HAP-1 (cell line): Measurements from ENCODE around the gene TACC2.

Source experiments
- DNase-seq, 2 experiments: peaks; one replicate each; pipeline ENCODE4 v3.0.0-alpha.2; 2016 to 2020; ENCODE audit warnings: low spot score in 2 of 2
- H3K27me3 ChIP-seq: fragments of 250-450 bp; sonication (Bioruptor Pico); 2 replicates; pipeline ENCODE4 v1.5.1; 2020; ENCODE audit warnings: low read depth, mild to moderate bottlenecking, moderate library complexity
- H3K36me3 ChIP-seq: fragments of 250-450 bp; sonication (Bioruptor Pico); replicated peaks from 2 replicates; pipeline ENCODE4 v1.5.1; 2020; ENCODE audit warnings: mild to moderate bottlenecking
- H3K4me1 ChIP-seq: fragments of 250-450 bp; sonication (Bioruptor Pico); 2 replicates; pipeline ENCODE4 v1.5.1; 2020; ENCODE audit warnings: mild to moderate bottlenecking
- H3K4me3 ChIP-seq: fragments of 250-450 bp; sonication (Bioruptor Pico); 2 replicates; pipeline ENCODE4 v1.5.1; 2020; ENCODE audit warnings: mild to moderate bottlenecking, moderate library complexity
- H3K9me3 ChIP-seq: fragments of 250-450 bp; sonication (Bioruptor Pico); 2 replicates; pipeline ENCODE4 v1.5.1; 2020; ENCODE audit warnings: mild to moderate bottlenecking, moderate library complexity
- in situ Hi-C: fragments of 300-500 bp; cut with MboI; formaldehyde crosslinking; loops from 3 replicates; pipeline ENCODE4 v1.14.3; 2020; ENCODE audit warnings: low sequenced_read_pairs, inconsistent platforms, mixed read lengths

TACC2 gene

DNA sequence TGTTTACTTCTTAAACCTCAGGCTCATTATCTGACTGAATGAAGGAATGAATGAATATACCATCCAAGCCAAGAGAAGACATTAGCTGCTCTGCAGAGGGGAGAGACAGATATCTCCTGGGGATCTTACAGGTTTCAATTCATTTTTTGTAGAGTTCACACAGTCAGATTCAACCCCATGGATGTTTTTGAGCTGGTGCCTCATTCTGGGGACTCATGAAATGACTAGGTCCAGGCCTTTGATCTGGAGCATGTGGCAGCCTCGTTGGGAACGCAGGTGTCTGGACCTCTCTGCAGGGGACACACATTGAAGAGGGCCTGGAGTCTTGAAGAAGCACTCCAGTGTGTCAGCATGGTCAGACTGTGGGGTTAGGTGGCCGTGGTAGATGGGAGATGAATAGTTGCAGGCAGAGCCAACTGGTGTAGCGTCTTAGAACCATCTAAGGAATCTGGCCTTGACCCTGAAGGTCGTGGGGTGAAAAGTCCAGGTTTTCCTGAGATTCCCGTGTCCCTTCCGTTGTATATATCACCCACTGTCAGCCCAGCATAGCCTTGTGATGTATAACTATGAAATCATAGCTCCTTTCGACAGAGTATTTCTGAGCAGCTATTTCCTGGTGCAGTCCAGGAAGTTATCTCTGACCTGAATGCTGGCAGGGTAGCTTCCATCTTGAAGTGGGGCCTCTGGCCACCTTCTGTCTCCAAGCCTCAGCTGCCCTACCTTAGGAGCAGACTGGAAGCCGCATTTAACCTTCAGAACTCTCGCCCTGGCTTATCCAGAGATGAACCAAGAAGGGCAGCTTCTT, 304.4 kb downstream of the TACC2 start:
- H3K9me3 ChIP-seq, result no peaks in the 10 kb centered on the region
- no peaks in the 10 kb centered on the region for H3K4me1 ChIP-seq
- H3K36me3 ChIP-seq, result no peaks in the 10 kb centered on the region
- DNase-seq, result no peak
- H3K27me3 ChIP-seq, result no peaks in the 10 kb centered on the region
- H3K4me3 ChIP-seq, result no peak overlapping the region
- in situ Hi-C loops, result loop anchor here (10.0 kb wide), 1 partner anchor 141 kb away; no protein-coding TSS in a partner anchor

GRCh38 chr10:122293961-122294380, 305.0 kb downstream of the TACC2 start:
- no peaks in the 10 kb centered on the region for H3K9me3 ChIP-seq
- no peaks in the 10 kb centered on the region for H3K36me3 ChIP-seq
- no peaks in the 10 kb centered on the region for H3K4me1 ChIP-seq
- no peak overlapping the region for H3K4me3 ChIP-seq
- in situ Hi-C loops, result loop anchor here (10.0 kb wide), 1 partner anchor 141 kb away; no protein-coding TSS in a partner anchor
- H3K27me3 ChIP-seq, result no peaks in the 10 kb centered on the region
- no peak for DNase-seq

- Histone ChIP-seq H3K27me3 (no peaks in the 10 kb centered on the region), H3K36me3 (no peaks in the 10 kb centered on the region), H3K9me3 (no peaks in the 10 kb centered on the region), H3K4me1 (no peaks in the 10 kb centered on the region), H3K4me3 (no peak overlapping the region)
- in situ Hi-C loops, result loop anchor here (5.0 to 10.0 kb wide), 2 partner anchors 140 to 273 kb away; no protein-coding TSS in a partner anchor
- DNase-seq, result no peak
Observed at GRCh38 chr10:122294511-122295450, 305.8 kb downstream of the TACC2 start.

- no peak for DNase-seq
- Histone ChIP-seq H3K4me3 (no peak overlapping the region), H3K9me3 (no peaks in the 10 kb centered on the region), H3K27me3 (no peaks in the 10 kb centered on the region), H3K4me1 (no peaks in the 10 kb centered on the region), H3K36me3 (no peaks in the 10 kb centered on the region)
- in situ Hi-C loops, result loop anchor here (5.0 to 10.0 kb wide), 2 partner anchors 139 to 272 kb away; no protein-coding TSS in a partner anchor
Observed at GRCh38 chr10:122295451-122295809, 306.5 kb downstream of the TACC2 start.

- no peak for DNase-seq
- no peaks in the 10 kb centered on the region for H3K4me1 ChIP-seq
- H3K9me3 ChIP-seq, result no peaks in the 10 kb centered on the region
- in situ Hi-C loops, result loop anchor here (5.0 to 10.0 kb wide), 2 partner anchors 138 to 271 kb away; no protein-coding TSS in a partner anchor
- no peak overlapping the region for H3K4me3 ChIP-seq
- H3K36me3 ChIP-seq, result no peaks in the 10 kb centered on the region
- H3K27me3 ChIP-seq, result no peaks in the 10 kb centered on the region
Observed at GRCh38 chr10:122296363-122297120, 307.6 kb downstream of the TACC2 start.

DNA sequence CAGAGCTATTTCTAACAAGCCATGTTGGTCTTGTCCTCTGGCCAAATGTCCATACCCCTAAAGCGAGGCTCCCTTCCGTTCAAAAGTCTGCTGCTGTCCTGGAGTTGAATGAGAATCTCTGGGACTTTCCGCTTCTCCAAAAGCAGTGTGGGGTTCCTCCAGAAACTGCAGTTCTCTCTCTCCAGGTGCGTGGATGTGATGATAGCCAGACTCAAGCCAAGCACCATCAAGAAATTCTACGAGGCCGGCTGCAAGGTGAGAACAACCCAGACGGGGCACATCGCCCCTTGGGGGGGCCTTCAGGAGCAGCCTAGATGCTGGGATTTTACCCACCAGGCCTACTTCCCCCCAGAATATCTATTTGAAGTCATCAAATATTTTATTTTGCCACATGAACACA, 308.6 kb downstream of the TACC2 start:
- no peak for DNase-seq
- in situ Hi-C loops, result loop anchor here (5.0 to 10.0 kb wide), 2 partner anchors 137 to 270 kb away; no protein-coding TSS in a partner anchor
- Histone ChIP-seq H3K27me3 (no peaks in the 10 kb centered on the region), H3K36me3 (no peaks in the 10 kb centered on the region), H3K4me3 (no peak overlapping the region), H3K9me3 (no peaks in the 10 kb centered on the region), H3K4me1 (no peaks in the 10 kb centered on the region)

- H3K9me3 ChIP-seq, result no peaks in the 10 kb centered on the region
Observed at GRCh38 chr10:122298206-122298597, 309.2 kb downstream of the TACC2 start.

GRCh38 chr10:122298598-122299301, 309.8 kb downstream of the TACC2 start:
- no peaks in the 10 kb centered on the region for H3K27me3 ChIP-seq
- no peaks in the 10 kb centered on the region for H3K36me3 ChIP-seq
- DNase-seq, result peak; percentile 70 to 80
- in situ Hi-C loops, result loop anchor here (5.0 to 10.0 kb wide), 2 partner anchors 136 to 269 kb away; no protein-coding TSS in a partner anchor
- no peaks in the 10 kb centered on the region for H3K9me3 ChIP-seq
- 0 out of 2 replicates have a peak overlapping the region, but pooled peaks have one; percentile 6 for H3K4me3 ChIP-seq
- no peaks in the 10 kb centered on the region for H3K4me1 ChIP-seq

More at GRCh38 chr10:122298206-122298597, 309.2 kb downstream of the TACC2 start:
- no peak for DNase-seq
- Histone ChIP-seq H3K36me3 (no peaks in the 10 kb centered on the region), H3K4me1 (no peaks in the 10 kb centered on the region), H3K4me3 (no peak overlapping the region), H3K27me3 (no peaks in the 10 kb centered on the region)
- in situ Hi-C loops, result loop anchor here (5.0 to 10.0 kb wide), 2 partner anchors 137 to 269 kb away; no protein-coding TSS in a partner anchor

GRCh38 chr10:122299423-122300075, 310.6 kb downstream of the TACC2 start:
- Histone ChIP-seq H3K27me3 (no peaks in the 10 kb centered on the region), H3K4me1 (no peaks in the 10 kb centered on the region), H3K4me3 (no peak overlapping the region), H3K36me3 (no peaks in the 10 kb centered on the region), H3K9me3 (no peaks in the 10 kb centered on the region)
- DNase-seq, result no peak
- in situ Hi-C loops, result loop anchor here (5.0 to 10.0 kb wide), 2 partner anchors 135 to 268 kb away; no protein-coding TSS in a partner anchor

DNA sequence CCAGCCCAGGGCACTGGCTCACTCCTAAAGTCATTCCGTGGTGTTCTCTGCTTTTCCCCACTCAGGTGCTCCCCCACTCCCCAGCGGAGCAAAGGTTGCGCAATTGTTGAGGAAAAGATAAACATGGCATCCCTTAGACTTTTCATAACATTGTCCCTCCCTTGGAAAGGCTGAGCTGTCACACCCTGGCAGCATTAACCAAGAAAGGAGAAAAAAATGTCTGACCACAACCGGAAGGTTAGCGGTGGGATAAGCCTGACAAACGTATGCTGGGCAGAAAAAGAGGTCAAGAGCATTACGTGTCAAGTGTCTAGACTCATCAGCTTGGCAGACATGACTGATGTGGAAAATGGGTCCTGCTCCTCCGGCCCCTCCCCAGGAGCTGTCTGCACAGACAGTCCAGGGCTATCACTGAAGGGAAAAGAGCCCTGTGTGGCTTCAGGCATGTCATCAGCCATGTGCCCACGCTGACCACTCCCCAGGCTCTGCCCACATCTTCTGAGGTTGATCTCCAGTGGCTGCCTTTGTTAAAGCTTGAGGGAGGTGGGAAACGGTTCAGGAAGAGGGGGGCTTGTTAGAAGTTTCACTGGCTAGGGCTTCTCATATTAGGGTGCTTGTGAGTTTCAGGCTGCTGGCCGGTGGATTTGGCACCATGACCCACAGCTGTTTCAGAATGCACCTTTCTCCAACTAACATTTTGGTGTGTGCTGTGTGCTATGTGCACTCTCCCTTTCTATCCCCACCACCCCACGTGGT, 312.3 kb downstream of the TACC2 start:
- no peaks in the 10 kb centered on the region for H3K27me3 ChIP-seq
- DNase-seq, result no peak
- in situ Hi-C loops, result no loop called here
- no peaks in the 10 kb centered on the region for H3K9me3 ChIP-seq
- H3K4me3 ChIP-seq, result no peak overlapping the region
- H3K36me3 ChIP-seq, result no peaks in the 10 kb centered on the region
- no peaks in the 10 kb centered on the region for H3K4me1 ChIP-seq

DNA sequence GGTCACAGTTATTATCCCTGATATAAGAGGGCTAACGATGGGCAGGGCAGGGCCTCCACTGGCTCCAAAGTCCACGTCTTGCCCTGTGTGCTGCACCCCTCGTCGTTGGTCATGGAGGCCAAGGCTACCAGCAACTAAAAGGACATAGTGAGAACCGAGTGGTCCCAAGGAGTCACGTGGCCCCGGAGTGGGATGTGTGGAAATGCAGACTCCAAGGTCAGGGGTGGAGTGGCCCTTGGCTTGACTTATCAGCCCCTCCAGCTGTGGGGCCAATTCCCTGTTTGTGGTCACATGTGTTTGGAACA, 312.8 kb downstream of the TACC2 start:
- no peak for DNase-seq
- Histone ChIP-seq H3K9me3 (no peaks in the 10 kb centered on the region), H3K36me3 (no peaks in the 10 kb centered on the region), H3K4me1 (no peaks in the 10 kb centered on the region), H3K27me3 (no peaks in the 10 kb centered on the region), H3K4me3 (no peak overlapping the region)
- in situ Hi-C loops, result no loop called here

DNA sequence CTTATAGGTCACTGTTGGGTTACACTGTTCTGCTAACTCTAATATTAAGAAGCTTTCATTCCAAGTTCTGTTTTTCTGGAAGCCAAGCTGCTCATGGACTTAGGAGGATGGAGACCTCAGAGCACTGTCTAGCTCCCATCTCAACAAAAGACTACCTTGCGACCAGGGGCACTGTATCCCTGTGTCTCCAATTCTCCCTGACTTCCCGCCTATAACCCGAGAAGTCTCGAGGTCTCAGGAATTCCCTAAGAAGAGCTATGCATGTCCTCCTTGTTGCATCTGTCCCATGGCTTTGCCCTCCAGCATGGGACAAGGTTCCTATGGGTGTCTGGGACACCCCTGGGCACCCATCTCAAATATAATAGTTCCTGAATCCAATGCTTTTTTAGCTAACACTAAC, 313.4 kb downstream of the TACC2 start:
- Histone ChIP-seq H3K9me3 (no peaks in the 10 kb centered on the region), H3K27me3 (no peaks in the 10 kb centered on the region), H3K4me3 (no peak overlapping the region), H3K4me1 (no peaks in the 10 kb centered on the region), H3K36me3 (no peaks in the 10 kb centered on the region)
- in situ Hi-C loops, result no loop called here
- DNase-seq, result no peak
